Mammary epithelial cell (primary cell): ENCODE measurements around the gene TRMU.

Experiments used
- EZH2 ChIP-seq: IDR thresholded peaks from 2 replicates; pipeline ENCODE4 v1.6.1; 2012; ENCODE audit warnings: low read length, inconsistent platforms, borderline replicate concordance
- TF ChIP-seq, protein P1 (sequence below), 2 donors: IDR thresholded peaks in 1 of 2; conservative IDR thresholded peaks in 1 of 2; 2 replicates each; pipeline ENCODE4 v1.5.1; 2011 to 2012; ENCODE audit warnings: inconsistent platforms in 2 of 2, low read length in 2 of 2, mild to moderate bottlenecking in 2 of 2, control low read depth in 1 of 2, low read depth in 1 of 2; ENCODE audit not compliant: insufficient read depth in 1 of 2; ENCODE audit errors: extremely low read depth in 1 of 2

DNA sequence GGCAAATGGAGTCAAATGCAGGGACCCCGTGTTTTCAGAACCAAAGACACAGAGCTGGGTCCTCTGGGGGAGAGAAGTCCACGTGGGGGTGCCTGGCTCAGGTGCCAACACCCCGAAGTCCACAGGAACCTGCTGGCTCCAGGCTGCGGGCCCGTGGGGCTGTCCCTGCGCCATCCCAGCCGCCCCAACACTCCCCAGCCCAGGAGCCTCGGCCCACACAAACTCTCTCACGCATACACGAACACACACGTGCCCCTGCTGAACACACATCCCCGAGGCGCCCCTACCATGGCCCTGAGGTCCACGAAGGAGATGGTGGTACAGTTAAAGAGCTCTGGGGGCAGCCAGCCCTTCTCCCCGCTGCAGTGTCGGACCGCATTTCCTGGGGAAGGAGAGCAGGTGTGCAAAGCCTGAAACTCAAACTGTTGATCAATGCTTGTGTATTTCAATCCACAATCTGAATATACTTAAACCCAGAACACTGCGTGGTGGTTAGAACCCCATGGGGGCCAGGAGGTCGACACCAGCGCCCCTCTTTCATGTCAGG is 54.7 kb downstream of the TRMU start:
- TF ChIP-seq, protein P1, sequence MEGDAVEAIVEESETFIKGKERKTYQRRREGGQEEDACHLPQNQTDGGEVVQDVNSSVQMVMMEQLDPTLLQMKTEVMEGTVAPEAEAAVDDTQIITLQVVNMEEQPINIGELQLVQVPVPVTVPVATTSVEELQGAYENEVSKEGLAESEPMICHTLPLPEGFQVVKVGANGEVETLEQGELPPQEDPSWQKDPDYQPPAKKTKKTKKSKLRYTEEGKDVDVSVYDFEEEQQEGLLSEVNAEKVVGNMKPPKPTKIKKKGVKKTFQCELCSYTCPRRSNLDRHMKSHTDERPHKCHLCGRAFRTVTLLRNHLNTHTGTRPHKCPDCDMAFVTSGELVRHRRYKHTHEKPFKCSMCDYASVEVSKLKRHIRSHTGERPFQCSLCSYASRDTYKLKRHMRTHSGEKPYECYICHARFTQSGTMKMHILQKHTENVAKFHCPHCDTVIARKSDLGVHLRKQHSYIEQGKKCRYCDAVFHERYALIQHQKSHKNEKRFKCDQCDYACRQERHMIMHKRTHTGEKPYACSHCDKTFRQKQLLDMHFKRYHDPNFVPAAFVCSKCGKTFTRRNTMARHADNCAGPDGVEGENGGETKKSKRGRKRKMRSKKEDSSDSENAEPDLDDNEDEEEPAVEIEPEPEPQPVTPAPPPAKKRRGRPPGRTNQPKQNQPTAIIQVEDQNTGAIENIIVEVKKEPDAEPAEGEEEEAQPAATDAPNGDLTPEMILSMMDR (conservative IDR thresholded peaks at IDR 0.05 in 1 of 2, IDR thresholded peaks at IDR 0.05 in 1 of 2; ENCODE audit: extremely low read depth in 1 of 2, insufficient read depth in 1 of 2, low read depth in 1 of 2, low read length in 2 of 2) = no peak
- no peak for TF ChIP-seq EZH2
